Body of pancreas (tissue), 4 donors: Measurements from ENCODE around the gene TAB3.

Experiments
- CTCF ChIP-seq, 7 experiments: fragments of 450-650 bp in 4 of 7; fragments of 200-600 bp in 3 of 7; sonication (generic) in 3 of 7; IDR thresholded peaks; one replicate each; pipeline ENCODE4 v1.5.1; 2016 to 2019; ENCODE audit warnings: antibody characterized with exemption in 7 of 7
- POLR2A ChIP-seq, 3 donors: fragments of 450-650 bp; IDR thresholded peaks; one replicate each; pipeline ENCODE4 v1.6.1; 2016; ENCODE audit warnings: antibody characterized with exemption in 3 of 3, mild to moderate bottlenecking in 2 of 3

DNA sequence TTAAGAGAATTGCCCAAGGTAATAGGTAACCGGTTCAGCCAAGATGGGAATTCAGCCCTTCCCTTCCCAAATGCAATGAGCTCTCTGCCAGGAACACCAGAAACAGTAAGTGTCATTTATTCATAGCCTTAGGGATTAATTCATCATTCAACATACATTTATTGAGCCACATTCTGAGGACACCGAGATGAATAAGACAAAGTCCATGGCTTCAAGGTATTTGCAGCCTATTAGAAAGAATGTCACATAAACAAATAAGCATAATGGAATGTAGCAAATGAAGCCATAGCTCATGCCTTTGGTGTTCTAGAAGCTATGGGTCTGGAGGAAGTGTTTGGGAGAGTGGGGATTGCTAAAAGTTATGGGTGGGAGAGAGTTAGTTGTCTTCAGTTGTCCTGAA, 6.3 kb upstream of the TAB3 start:
- TF ChIP-seq CTCF (IDR thresholded peaks at IDR 0.05) (no peak), POLR2A (IDR thresholded peaks at IDR 0.05) (no peak)
